Nephron progenitor cell (in vitro differentiated cells): Measurements from ENCODE around the gene ATXN7L3.

Experiments
- DNase-seq: peaks from one replicate; pipeline ENCODE4 v3.0.0; 2021
- H3K27ac Mint-ChIP-seq: 2 replicates; pipeline ENCODE4 v1.8.0; 2021; ENCODE audit warnings: mild to moderate bottlenecking, moderate library complexity, mixed read lengths
- H3K27me3 Mint-ChIP-seq: 2 replicates; pipeline ENCODE4 v1.8.0; 2021; ENCODE audit warnings: mild to moderate bottlenecking, low read depth, mixed read lengths; ENCODE audit not compliant: poor library complexity
- H3K36me3 Mint-ChIP-seq: 2 replicates; pipeline ENCODE4 v1.8.0; 2021; ENCODE audit warnings: low read depth, mixed read lengths
- H3K4me1 Mint-ChIP-seq: 2 replicates; pipeline ENCODE4 v1.8.0; 2021; ENCODE audit warnings: mixed read lengths
- H3K4me3 Mint-ChIP-seq: 2 replicates; pipeline ENCODE4 v1.8.0; 2021; ENCODE audit warnings: mild to moderate bottlenecking, moderate library complexity, mixed read lengths
- H3K9me3 Mint-ChIP-seq: 2 replicates; pipeline ENCODE4 v1.8.0; 2021; ENCODE audit warnings: mild to moderate bottlenecking, moderate library complexity, mixed read lengths
- CTCF ChIP-seq: fragments of 200-600 bp; sonication (generic); IDR thresholded peaks from 2 replicates; pipeline ENCODE4 v1.5.0; 2021; ENCODE audit warnings: antibody characterized with exemption

ATXN7L3 gene

DNA sequence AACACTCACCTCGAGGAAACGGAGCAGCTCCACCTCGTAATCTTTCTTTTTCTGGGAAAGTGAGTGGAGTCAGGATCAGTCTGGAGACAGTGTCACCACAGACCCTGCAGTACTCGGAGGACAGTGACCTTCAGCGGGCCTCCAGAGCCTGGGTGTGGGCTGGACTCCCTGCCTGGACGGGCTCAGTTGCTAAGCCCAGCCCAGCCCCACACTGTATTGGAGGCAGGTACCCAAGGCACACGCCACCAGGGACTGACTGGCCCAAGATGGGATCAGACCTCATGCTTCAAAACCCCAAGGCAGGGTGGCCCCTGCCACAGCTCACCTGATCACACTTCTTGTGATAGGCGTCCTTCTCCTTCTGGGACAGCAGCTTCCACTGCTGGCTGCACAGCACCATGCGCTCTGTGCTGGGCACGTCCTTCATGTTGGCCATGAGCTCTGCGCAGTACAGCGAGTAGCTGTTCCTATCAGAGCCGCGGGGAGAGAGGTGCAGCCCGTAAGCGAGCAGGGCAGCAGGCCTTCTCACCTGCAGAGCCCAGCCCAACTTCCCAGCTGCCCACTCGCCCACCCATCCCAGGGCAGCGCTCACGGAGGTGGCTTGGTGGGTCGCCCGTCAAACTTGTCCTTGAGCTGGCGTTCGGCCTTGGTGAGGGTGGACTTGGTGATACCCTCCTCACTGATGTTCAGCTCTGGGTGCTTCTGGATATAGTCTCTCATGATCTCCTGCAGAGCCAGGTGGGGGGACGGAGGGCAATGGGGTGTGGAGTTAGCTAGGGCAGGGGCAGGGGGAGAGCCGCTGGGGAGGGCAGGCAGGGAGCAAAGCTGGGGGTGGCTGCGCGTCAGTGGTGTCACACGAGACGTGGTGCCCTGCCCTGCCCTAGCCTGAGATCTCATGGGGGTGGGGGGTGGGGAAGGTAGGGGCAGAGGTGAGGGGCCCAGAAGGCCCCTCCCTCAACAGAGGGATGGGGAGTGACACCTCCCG lies 11.9 kb upstream of the ATXN7L3 start:
- no peaks in the 10 kb centered on the region for H3K9me3 Mint-ChIP-seq

DNA sequence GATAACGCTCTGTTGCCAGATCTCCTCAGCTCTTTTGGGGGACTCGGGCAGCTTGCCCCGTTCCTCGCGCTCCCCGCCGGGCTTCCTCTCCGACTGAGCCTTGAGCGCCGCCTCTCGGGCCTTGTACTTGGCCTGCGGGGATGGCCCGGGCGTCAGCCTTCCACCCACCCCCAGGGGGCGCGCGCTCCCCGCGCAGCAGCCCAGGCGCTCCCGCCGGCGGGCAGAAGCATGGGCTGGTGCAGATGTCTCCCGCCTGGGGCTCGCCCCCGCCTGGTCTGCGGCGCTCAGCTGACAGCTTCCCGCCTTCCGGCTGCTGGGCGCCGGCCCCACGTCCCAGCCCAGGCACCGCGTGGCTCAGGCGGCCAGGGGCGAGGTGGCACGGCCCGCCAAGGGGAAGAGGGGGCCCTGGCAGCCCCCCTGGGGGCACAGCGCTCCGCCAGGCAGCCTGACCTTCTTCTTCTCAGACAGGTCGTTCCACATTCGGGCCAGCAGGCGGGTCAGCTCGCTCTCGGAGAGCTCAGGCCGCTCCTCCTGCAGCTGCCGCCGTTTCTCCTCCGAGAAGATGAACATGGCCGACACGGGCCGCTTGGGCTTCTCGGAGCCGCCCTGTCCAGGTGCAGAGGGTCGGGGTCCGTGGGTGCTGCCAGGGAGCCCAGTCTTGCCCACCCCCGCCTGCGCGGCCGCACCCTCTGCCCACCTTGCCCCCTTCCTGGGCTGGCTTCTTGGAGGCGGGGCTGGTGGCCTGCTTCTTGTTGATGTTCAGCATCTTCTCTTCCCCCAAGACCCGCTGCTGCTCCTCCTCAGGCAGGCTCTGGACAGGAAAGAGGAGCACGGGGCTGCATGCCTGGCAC lies 10.9 kb upstream of the ATXN7L3 start:
- Mint-ChIP-seq H3K9me3 (no peaks in the 10 kb centered on the region), H3K36me3 (peaks cover 42% of the 10 kb centered on the region), H3K4me3 (no peak overlapping the region), H3K27ac (no peak overlapping the region), H3K4me1 (peaks cover 42% of the 10 kb centered on the region), H3K27me3 (peaks cover 3% of the 10 kb centered on the region)
- TF ChIP-seq CTCF = peak; percentile 96
- peak; percentile 92 for DNase-seq

More for the DNA sequence above, 11.9 kb upstream of the ATXN7L3 start:
- no peak for DNase-seq
- H3K27ac Mint-ChIP-seq = peak overlapping the region; percentile 68
- peaks cover 43% of the 10 kb centered on the region for H3K4me1 Mint-ChIP-seq
- peaks cover 52% of the 10 kb centered on the region for H3K36me3 Mint-ChIP-seq
- TF ChIP-seq CTCF = no peak
- H3K27me3 Mint-ChIP-seq = peaks cover 3% of the 10 kb centered on the region
- H3K4me3 Mint-ChIP-seq = no peak overlapping the region

DNA sequence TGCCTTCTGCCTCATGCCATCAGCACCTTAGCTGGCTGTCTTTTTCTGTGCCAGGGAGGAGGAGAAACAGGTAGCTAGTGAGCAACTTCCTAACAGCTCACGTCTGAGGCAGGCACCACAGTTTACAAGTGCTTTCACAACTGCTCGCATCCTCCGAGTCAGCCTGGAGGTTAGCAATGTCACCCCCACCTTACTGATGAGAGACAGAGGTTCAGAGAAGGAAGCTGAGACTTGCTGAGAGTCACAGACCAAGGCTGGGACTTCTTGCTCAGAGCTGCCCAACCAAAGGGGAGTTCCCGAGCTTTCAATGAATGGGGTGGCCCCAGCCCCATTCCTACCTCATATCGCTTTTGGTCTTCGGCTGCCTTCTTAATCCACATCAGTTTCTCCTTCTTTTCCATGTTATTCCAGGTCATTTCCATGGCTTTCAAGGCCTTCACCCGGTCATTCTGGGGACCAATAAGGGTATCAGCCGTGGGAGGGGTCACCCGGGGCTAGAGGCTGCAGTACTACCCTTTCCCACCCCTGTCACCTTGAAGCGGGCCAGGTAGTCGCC lies 10.2 kb upstream of the ATXN7L3 start:
- Mint-ChIP-seq H3K4me1 (peaks cover 39% of the 10 kb centered on the region), H3K4me3 (no peak overlapping the region), H3K27me3 (peaks cover 3% of the 10 kb centered on the region), H3K27ac (no peak overlapping the region), H3K36me3 (peaks cover 35% of the 10 kb centered on the region), H3K9me3 (no peaks in the 10 kb centered on the region)
- TF ChIP-seq CTCF = no peak
- DNase-seq = no peak

DNA sequence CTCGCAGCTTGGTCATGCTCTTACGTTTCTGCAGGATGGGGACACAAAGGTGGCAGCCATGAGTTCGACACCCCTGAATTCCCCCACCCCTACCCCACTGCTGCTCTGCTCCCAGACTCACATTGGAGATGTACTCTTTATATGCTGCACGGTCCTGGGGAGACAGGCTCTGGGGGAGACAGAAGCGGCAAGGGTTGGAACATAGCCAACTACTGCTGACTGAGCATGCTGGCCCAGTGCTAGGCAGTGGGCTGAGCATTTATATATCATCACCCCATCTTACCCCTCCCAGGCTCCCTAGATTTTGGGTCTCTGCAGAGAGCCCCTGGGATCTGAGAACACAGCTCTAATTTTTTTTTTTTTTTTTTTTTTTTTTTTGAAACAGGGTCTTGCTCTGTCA lies 8.1 kb upstream of the ATXN7L3 start:
- Mint-ChIP-seq H3K27ac (no peak overlapping the region), H3K9me3 (no peaks in the 10 kb centered on the region), H3K27me3 (peaks cover 3% of the 10 kb centered on the region), H3K36me3 (peaks cover 25% of the 10 kb centered on the region), H3K4me1 (peaks cover 31% of the 10 kb centered on the region), H3K4me3 (no peak overlapping the region)
- no peak for TF ChIP-seq CTCF
- DNase-seq = no peak

- no peak for DNase-seq
- Mint-ChIP-seq H3K4me1 (peaks cover 32% of the 10 kb centered on the region), H3K27ac (peak overlapping the region; percentile 57), H3K27me3 (peaks cover 3% of the 10 kb centered on the region), H3K36me3 (peaks cover 25% of the 10 kb centered on the region), H3K9me3 (no peaks in the 10 kb centered on the region), H3K4me3 (no peak overlapping the region)
- TF ChIP-seq CTCF = no peak
Measured at GRCh38 chr17:44207319-44207718, 7.6 kb upstream of the ATXN7L3 start.
